ENCODE results near the gene CARMIL1.
A peak's percentile ranks its signal among the peaks of the same experiment; 100 is the strongest.
"Not testable (repeated sequence)": the region's sequence is repeated elsewhere in the genome, so short reads cannot be mapped to it uniquely, and the experiment has no call there.

Gene CARMIL1

DNA sequence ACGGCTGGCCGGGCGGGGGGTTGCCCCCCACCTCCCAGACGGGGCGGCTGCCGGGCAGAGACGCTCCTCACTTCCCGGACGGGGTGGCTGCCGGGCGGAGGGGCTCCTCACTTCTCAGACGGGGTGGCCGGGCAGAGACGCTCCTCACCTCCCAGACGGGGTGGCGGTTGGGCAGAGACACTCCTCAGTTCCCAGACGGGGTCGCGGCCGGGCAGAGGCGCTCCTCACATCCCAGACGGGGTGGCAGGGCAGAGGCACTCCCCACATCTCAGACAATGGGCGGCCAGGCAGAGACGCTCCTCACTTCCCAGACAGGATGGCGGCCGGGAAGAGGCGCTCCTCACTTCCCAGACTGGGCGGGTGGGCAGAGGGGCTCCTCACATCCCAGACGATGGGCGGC is 306.9 kb downstream of the CARMIL1 start:
- DNase-seq: not testable (repeated sequence)

DNA sequence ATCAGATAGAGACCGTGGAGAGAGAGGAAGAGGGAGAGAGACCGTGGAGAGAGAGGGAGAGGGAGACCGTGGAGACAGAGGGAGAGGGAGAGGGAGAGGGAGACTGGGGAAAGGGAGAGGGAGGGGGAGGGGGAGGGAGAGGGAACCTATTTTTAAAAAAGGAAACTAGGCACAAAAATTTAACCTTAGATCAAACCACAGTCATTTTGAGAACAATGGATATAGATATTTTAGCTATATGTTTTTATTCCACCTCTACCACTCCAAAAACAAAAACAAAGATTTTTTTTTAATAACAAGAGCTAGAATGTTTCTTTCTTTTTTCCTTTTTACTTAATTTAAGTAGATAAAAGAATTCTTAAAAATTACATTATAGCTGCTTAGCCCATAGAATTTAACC is 307.8 kb downstream of the CARMIL1 start:
- DNase-seq: no peak

DNA sequence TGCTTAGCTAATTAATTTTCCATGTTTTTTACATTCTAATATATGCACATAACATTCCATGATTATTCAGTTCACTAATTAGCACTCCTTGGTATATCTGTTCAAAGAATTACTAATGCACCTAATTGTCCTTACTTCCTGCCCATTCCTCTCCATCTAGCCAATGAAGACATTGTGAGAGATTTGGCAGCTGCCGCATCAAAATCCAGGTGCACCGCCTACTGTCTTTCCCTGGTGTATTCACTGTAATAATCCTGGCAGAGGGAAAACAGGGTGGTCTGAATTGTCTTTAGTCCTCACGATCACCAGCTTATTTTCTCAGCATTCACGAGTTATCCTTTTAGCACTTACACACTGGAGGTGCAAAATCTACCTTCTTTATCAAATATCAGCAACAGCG is 311.8 kb downstream of the CARMIL1 start:
- DNase-seq: peak; percentile 45

DNA sequence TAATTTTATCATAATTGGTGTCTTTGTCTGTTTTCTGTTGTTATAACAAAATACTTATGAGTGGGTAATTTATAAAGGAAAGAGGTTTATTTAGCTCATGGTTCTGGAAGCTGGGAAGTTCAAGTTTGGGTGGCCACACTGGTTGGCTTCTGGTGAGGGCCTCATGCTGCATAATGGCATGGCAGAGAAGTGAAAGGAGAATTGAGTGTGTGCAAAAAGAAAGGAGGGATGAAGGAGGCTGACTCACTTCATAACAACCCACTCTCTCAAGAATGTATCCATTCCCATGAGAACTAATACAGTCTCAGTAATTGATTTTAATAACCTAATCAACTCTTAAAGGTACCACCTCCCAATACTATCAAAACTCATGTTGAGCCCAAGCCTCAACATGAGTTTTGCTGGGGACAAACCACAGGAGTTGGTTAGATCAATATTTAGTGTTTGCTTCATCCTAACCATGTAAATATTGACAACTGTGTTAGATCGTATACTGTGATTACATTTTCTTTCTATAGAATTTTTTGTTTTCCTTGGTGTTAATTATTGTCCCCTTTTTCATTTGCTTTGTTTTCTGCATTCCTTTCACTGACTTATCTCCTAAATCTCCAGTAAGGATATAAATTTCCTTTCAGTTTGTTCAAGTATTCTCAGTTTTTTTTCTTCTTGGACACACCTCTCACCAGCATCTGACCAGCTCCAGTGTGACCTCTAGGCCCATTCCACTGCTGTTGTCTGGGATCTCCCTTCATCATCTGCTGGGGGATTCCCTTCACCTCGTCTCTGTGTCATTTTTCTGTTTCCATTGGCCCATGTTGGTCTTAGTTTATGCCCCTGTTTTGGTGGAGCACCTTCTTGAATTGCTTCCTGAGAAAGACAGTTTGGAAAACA is 318.0 kb downstream of the CARMIL1 start:
- no peak for DNase-seq

- no peak for DNase-seq
These were observed 320.4 kb downstream of the CARMIL1 start for GRCh38 chr6:25599516-25600085.

- DNase-seq: peak; percentile 26
These were observed 322.9 kb downstream of the CARMIL1 start for GRCh38 chr6:25601800-25602673.

GRCh38 chr6:25602674-25602982 is 323.5 kb downstream of the CARMIL1 start:
- DNase-seq: no peak

DNA sequence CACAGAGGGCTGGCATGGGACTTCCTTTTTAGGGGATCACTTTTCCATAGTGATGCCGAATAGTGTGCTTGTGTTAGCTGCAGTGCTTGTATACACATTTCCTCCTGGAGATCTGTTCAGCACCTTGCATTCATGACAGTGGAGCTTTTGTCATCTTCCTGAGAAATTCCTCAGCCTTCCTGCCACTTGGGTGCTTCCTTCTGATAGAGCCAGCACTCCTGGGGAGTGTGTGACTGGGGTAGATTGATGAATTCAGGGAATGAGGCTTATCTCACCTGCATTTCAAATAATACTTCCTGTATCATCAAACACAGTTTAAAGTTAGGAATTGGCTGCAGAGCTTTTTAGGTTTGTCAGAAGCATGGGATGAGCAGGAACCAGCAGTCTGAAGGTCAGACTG is 324.1 kb downstream of the CARMIL1 start:
- DNase-seq: no peak

GRCh38 chr6:25606151-25606550 is 327.0 kb downstream of the CARMIL1 start:
- DNase-seq: peak; percentile 43

DNA sequence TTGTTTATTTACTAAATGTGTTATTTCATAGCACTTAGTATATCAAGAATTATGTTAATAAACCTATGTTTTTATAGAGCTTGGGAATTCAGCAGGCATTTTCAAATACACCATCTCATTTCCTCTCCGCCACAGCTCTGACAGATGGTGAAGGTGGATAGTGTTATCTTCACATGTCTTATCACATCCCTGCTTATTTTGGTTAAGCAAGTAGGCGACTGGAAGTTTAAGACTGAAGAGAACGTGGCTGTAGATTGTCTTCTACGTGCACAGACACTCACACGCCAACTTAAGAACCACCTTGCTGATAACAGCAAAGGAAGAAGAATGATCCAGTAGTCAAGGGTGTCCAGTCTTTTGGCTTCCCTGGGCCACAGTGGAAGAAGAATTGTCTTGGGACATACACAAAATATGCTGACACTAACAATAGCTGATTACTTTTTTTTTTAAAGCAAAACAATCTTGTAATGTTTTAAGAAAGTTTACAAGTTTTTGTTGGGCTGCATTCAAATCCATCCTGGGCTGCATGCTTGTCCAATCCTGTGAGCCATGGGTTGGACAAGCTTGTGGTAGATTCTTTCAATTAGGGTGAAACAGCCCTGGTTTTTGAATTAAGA is 329.5 kb downstream of the CARMIL1 start:
- no peak for DNase-seq

GRCh38 chr6:25612666-25613065 is 333.5 kb downstream of the CARMIL1 start:
- DNase-seq: no peak

GRCh38 chr6:25613415-25613814 is 334.2 kb downstream of the CARMIL1 start:
- DNase-seq: no peak

- no peak for DNase-seq
These were observed 334.9 kb downstream of the CARMIL1 start for GRCh38 chr6:25614052-25614451.

- no peak for DNase-seq
These were observed 336.3 kb downstream of the CARMIL1 start for GRCh38 chr6:25615471-25615870.

DNA sequence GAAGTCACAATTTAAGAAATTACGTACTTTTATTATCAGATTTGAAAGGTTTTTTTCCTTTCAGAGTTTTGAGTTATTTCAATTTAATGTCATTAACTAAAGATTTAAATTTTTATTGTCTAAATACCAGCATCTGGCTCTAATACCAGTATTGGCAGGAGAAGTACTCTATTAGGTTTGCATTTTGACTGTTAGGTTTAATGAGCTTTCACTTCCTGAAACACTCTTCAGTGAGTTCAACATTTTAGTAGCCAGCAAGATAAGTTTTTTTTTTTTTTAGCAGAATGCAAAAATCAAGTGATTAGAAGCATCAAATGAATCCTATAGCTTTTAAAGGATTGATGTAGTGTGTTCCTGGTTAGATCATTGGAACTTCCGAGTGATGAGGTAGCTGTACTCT is 338.8 kb downstream of the CARMIL1 start:
- no peak for DNase-seq

DNA sequence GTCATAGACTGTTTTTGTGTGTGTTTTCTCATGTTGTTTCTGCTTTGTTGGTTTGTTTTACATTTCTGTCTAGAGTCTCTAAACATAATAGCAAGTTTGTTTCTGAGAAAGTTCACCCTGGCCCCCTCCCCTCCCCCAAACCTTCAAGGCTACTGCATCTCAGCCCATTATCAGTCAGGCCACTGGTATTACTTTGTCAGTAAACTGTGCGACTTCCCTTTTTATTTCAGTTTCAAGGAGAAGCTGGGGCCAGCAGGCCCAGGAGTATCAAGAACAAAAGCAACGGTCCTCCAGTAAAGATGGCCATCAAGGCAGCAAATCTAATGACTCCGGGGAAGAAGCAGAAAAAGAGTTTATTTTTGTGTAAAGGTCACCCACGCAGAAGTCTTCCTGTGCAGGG is 340.0 kb downstream of the CARMIL1 start:
- no peak for DNase-seq

GRCh38 chr6:25620391-25620790 is 341.2 kb downstream of the CARMIL1 start:
- DNase-seq: no peak

GRCh38 chr6:25623065-25623464 is 343.9 kb downstream of the CARMIL1 start:
- DNase-seq: no peak

- peak; percentile 46 for DNase-seq
These were observed 344.7 kb downstream of the CARMIL1 start for GRCh38 chr6:25623879-25624278.

- DNase-seq: no peak
These were observed 347.8 kb downstream of the CARMIL1 start for GRCh38 chr6:25627001-25627400.

DNA sequence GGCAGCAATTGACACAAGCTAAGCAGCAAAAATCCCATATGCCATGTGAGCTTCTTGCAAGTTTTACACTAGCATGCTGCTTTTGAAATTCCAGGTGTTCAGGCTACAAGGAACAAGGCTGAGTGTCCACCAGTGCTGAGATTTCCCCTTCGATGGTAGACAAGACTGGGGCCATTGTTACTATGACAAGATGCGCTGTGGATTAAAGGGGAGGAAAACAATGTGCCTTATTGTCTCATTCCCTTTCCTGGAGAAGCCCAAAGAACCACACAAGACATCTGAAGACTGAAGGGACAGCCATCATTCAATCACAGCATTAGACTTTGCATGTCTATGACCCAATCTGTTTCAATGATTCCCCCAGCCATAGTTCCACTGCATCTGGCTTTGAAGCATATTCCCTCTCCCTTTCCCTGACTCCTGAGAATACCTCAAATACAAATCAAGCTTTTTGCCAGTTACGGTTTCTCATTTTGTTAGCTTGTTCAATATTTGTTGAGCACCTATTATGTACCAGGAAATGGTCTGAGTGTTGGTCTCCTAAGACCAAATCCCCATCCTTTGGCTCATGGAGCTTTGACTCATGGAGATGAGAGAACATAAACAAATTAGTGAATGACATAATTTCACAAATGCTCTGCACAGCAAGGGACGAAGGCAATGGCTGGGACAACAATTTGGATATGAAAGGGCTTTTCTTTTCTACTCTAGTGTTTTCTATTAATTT is 349.5 kb downstream of the CARMIL1 start:
- no peak for DNase-seq

- DNase-seq: peak; percentile 36
These were observed 350.0 kb downstream of the CARMIL1 start for GRCh38 chr6:25629198-25629576.

All from NCI-H2171 (cell line).